HG02759 (cell line): Measurements from ENCODE around the gene PLXDC2.
A peak's percentile ranks its signal among the peaks of the same experiment; 100 is the strongest.

ENCODE experiments used
- ATAC-seq: cut with Tn5 transposase; IDR thresholded peaks from one replicate; pipeline ENCODE4 v1.9.1; 2021; ENCODE audit warnings: mild to moderate bottlenecking, moderate library complexity; ENCODE audit not compliant: unreplicated experiment

The PLXDC2 gene

GRCh38 chr10:19815036-19815730 lies 1.0 kb upstream of the PLXDC2 start:
- peak; percentile 10 for ATAC-seq

GRCh38 chr10:19815731-19816410 lies 361 bp upstream of the PLXDC2 start:
- ATAC-seq = peak; percentile 43

DNA sequence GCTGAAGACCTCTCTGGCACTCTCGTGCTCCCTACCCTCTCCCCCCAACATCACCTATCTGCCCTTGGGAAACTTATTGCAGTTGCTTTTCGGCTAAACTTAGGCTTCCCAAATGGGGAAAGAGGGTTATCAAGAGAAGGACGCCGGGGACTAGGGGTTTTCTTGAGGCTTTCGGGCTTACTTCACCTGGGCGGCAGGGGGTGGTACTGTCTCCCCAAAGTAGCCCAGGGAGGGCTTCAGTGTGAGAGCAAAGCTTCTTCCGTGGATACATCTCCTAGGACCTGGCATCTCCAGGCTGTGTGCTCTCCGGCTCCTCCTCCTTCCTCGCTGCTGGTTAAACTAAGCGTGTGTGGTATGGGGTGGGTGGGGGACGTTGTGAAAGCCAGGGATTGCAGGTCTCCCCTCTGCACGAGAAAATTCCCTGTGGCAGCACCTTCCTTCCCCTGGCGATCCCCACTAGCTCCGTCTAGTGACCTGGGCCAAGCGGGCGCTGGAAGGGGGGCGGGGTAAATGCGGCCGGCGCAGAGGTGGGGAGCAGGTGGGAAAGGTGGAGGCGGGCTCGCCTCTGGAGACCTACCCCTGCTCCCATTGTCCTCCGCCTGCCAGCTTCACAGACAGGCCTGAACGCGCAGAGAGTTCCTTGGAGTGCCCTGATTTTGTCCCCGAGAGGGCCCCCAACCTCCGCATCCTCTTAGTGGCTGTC lies 1.1 kb downstream of the PLXDC2 start:
- ATAC-seq = peak; percentile 15

- ATAC-seq = no peak
These were observed 2.6 kb downstream of the PLXDC2 start for GRCh38 chr10:19818876-19819275.

- ATAC-seq = no peak
These were observed 3.3 kb downstream of the PLXDC2 start for GRCh38 chr10:19819419-19820033.

DNA sequence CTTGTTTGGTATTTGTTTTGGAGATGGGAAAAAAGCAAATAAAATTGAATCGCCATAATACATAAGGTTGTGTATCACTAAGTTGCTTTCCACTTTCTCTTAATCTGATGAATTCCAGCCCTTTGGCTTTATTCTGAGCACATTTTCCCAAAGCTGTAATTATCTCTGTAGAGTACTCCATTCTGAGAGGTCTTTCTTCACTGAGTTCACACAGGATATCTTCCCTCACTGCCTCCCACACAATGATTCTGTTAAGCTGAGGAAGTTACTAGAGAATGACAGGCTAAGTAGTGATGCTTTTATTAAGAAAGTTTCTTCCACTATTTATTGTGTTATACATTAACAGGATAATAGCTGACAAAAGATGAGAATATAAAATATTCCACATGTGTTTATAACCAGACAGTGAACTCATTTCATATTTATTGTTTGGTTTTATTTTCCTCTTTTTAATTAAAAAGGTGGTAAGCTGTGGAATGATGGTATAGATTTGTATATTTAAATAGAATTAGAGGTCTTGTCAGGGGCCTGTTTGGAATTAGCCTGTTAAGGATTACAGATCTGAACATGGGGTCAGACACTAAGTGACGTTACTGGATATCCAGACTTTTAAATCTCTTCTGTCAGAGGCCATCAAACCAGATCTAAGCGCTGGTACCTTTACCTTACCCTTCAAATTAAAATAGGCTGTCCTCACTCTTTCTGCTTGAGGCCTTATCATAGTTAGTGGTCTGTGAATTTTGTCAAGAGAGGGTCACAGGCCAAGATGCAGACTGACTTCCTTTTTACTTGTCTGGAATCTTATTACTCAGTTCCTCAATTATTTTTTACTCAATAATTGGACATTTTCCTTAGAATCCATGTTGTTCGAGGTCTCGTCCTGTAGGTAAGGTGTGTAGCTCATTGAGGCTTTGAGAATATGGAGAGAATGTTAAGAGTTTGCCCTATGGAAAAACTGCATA lies 8.4 kb downstream of the PLXDC2 start:
- ATAC-seq = no peak

DNA sequence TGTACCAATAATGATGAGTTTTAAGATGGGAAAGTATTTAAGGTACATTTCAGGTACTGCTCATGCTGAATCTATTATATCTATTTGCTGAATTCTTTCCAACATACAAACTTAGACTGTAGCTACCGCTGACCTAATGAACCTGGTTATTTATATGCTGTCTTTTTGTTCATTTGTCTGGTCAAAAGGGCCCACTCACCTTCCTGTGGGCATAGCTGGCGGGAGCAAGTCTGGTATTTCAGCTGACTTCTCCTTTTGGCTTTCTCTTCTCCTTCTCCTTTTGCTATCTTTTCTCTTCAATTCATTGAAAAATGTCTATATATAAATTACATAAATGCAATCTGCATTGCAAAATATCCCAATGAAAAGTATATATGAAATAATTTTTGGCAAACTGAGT lies 9.5 kb downstream of the PLXDC2 start:
- ATAC-seq = no peak

- no peak for ATAC-seq
These were observed 10.5 kb downstream of the PLXDC2 start for GRCh38 chr10:19826712-19827111.

DNA sequence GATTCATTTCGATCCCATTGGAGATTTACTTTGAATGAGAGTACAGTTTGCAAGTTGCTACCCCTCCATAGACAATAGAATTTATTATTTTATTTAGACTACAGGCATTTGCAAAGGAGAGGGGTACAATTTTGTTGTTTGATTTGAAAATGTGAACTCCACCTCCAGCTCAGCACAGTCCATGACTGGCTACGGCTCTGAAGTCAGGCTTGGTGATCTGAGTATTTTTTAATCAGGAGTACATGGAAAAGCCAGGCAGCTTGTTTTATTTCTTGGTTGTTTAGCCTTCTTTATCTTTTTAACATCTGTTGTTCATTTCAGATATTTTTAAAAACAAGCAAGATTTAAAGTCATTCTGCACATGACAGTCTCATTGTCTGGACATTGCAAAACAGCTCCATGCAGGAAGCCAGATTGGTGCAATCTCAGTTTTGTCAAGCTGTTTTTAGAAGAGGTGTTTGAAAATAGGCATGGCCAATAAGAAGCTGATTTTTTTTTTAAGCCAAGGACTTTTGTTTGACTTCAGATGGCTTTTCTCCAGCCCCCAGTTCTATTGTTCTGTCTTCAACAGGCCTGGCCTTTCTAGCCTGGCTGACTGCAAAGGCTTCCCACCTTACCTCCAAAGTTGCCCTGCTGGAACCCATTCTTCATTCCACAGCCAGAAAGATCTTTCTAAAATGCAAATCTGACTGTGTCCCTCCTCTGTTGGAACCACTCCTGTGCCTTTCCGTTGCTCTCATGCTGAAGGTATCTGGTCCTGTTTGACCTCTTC lies 12.2 kb downstream of the PLXDC2 start:
- no peak for ATAC-seq

DNA sequence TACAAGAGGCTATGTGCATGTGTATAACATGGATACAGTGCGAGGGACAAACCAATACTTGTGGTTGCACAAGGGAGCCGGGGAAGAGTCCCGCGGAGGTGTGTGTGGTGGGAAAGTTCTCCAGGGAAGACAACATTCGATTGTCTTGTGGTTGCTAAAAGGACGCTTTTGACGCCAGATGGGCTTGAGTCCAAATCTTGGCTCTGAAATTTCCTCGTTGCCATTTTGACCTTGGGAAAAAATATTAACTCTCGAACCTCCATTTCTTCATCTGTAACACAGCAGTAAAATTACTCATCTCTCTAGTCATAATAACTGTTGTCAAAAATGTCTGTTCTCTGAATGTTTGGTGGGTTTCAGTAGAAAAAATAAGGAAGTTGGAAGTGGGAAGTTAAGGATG lies 16.5 kb downstream of the PLXDC2 start:
- no peak for ATAC-seq

- ATAC-seq = no peak
These were observed 17.1 kb downstream of the PLXDC2 start for GRCh38 chr10:19833170-19833824.

DNA sequence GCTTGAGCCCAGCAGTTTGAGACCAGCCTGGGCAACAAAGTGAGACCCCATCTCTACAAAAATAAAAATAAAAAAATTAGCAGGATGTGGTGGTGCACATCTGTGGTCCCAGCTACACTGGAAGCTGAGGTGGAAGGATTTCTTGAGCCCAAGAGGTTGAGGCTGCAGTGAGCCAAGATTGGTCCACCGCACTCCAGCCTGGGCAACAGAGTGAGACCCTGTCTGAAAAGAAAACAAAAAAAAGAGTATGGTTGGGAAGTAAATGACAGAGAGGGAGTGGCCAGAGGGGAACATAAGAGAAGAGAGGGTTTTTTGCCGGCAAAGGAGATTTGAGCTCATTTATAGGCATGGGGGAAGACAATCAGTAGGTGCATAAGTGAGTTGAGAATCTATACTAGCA lies 19.7 kb downstream of the PLXDC2 start:
- ATAC-seq = no peak

- no peak for ATAC-seq
These were observed 22.9 kb downstream of the PLXDC2 start for GRCh38 chr10:19839090-19839489.

DNA sequence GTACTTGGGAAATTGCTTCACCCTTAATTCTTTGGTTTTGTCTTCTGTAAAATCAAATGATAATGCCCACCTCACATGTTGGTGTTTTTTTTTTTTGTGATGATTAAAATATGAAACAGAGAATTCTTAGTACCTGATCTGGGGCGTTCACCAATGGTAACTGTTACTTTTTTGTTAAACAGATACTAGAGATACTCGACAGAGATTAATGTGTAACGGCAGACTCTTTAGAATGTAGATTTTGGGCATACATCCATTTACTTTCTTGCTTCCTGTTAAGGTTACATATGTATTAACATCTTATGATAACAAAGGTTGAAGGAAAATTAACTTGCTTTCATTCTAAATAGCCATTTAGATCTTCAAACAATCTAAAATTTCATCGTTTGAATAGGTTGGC lies 23.3 kb downstream of the PLXDC2 start:
- no peak for ATAC-seq

- ATAC-seq = no peak
These were observed 24.5 kb downstream of the PLXDC2 start for GRCh38 chr10:19840776-19841175.

DNA sequence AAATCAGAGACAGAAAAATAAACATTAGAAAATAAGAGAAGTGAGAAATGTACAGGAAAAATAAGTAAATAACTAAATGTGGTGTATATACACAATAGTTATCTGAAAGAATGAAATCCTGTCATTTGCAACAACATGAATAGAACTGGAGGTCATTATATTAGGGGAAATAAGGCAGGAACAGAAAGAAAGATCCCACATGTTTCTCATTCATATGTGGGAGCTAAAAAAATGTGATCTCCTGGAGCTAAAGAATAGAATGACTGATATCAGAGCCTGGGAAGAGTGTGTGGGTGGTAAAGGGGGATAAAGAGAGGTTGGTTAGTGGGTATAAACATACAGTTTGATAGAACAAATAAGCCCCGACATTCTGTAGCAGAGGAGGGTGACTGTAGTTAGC lies 27.3 kb downstream of the PLXDC2 start:
- ATAC-seq = no peak

DNA sequence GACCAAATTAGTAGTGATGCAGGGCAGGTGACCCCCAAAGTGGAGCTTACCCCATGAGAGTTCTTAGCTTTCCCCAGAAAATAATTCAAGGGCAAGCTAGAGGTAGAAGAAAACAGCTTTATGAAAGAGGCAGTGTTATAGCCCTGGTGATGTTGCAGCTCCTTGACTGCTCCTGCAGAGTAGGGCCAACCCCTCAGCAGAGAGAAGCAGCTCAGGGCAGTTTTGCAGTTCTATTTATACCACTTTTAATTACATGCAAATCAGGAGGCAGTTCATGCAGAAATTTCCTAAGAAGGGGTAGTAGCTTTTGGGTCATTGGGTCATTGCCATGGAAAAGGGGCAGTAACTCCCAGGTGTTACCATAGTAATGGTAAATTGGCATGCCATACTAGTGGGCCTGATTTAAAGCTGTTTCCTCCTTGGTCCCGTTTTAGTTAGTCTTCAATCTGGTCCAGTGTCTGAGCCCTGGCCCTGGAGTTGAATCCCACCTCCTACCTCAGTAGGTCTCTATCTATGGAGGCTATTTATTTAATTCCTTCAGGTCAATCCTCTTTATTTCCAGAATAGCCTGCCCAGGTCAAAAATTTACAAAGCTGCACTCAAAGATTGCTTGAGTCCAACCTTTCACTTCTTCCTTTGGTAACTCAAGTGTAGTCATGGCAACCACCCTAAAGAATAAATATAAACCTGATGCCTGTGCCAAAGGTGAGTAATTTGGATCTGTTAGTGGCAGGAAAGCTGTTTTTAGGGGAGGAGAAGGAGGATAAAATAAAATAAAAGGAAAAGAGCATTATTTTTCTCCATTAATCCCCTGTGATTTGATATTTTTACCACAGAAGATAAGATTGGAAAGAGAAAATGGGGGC lies 29.5 kb downstream of the PLXDC2 start:
- ATAC-seq = no peak

DNA sequence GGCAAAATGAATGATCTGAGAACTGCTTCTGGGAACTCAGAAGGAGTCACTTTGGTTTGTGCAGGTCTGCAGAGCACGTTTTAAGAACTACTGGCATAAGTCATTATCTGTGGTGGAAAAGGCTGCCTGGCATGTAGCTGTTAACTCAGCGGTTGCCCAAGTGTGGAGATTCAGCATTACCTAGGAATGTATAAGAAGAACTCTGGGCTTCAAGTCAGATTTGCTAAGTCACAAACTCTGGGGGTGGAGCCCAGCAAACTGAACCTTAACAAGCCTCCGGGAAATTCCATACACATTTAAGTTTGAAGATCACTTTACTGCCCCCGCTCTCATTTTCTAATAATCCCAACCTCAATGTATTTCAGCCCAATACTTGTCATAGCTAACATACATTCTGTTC lies 31.1 kb downstream of the PLXDC2 start:
- no peak for ATAC-seq
